RWPE1 (cell line): ENCODE measurements around the gene XXYLT1.

Experiments used
- CTCF ChIA-PET: fragments of 350-600 bp; sonication (Branson Sonifier 250); formaldehyde crosslinking; extraction: SDS; loops from one replicate; lab custom pipeline; 2021; lab: Yijun Ruan, JAX
- POLR2A ChIA-PET: fragments of 400-600 bp; formaldehyde crosslinking; extraction: SDS; loops from one replicate; lab custom pipeline; 2020; ENCODE audit warnings: antibody characterized with exemption; ENCODE audit not compliant: low non-redundant PET; lab: Yijun Ruan, JAX
- DNase-seq: peaks from one replicate; pipeline ENCODE4 v3.0.0; 2012; ENCODE audit warnings: low spot score
- H3K27ac ChIP-seq: fragments of 450-650 bp; 2 replicates; pipeline ENCODE4 v1.5.1; 2017
- CTCF ChIP-seq: fragments of 450-650 bp; conservative IDR thresholded peaks from 2 replicates; pipeline ENCODE4 v1.5.1; 2017; ENCODE audit warnings: low read depth, mild to moderate bottlenecking

The XXYLT1 gene

DNA sequence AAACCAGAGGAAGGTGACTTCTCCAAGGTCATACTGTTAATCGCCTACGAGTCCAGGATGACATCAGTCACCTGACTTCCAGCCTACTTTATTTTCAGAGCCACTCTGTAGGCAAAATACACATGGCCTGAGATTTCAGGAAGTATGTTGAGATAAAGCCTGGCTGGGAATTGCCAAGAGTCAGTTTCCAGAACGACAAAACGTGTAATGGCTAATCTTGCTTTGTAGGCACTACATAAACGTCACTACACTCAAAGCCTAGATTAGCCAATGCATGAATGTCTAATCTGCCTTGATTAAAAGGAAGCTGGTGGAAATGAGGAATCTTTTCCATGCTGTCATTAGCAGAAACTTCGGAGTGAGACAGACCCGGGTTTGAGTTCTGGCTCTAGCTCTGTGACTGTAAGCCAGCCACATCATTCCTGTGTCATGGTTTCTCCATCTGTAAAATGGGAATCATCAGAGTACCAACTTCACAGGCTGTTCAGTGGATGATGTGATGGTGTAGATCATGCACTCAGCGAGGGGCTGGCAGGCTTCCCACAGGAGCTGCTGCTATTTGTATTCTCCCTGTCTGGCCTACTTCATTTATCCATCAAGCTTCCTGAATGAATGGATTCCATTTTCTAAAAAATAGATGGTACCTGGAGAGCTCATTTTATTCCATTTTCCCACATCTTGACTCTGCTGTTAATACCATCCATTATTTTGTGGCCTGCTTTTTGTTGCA is 241.9 kb downstream of the XXYLT1 start:
- DNase-seq: no peak
- no peak overlapping the region for H3K27ac ChIP-seq
- no peak for TF ChIP-seq CTCF

DNA sequence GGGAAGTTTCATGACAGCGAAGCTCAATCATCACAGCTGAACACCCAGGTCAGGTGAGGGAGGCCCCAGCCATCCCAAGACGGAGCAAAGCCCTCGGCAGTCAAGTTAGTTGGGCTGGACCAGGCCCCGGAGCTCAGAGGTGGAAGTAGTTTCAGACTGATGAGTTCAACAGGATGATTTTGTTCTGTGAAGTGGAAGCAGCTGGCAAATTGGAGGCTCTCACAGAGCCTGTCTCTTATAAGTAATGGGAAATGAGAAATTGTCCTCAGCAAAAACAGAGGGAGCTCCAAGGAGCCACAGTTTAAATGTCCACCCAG is 245.1 kb downstream of the XXYLT1 start:
- TF ChIP-seq CTCF: no peak
- CTCF ChIA-PET: interaction anchor here (0.5 kb wide), 1 partner anchor 578 kb away, joined by 3 read pairs; no protein-coding TSS in a partner anchor
- POLR2A ChIA-PET: no interaction called here
- no peak for DNase-seq
- H3K27ac ChIP-seq: no peak overlapping the region

More for the DNA sequence above, 241.9 kb downstream of the XXYLT1 start:
- POLR2A ChIA-PET: no interaction called here
- CTCF ChIA-PET: interaction anchor here (0.5 kb wide), 1 partner anchor 122 kb away, joined by 4 read pairs; no protein-coding TSS in a partner anchor

- TF ChIP-seq CTCF: no peak
- CTCF ChIA-PET: interaction anchor here (0.5 kb wide), 2 partner anchors 81 to 578 kb away, joined by 3 read pairs; no protein-coding TSS in a partner anchor
- DNase-seq: no peak
- H3K27ac ChIP-seq: no peak overlapping the region
- POLR2A ChIA-PET: no interaction called here
Observed at GRCh38 chr3:195025056-195025883, 245.7 kb downstream of the XXYLT1 start.

DNA sequence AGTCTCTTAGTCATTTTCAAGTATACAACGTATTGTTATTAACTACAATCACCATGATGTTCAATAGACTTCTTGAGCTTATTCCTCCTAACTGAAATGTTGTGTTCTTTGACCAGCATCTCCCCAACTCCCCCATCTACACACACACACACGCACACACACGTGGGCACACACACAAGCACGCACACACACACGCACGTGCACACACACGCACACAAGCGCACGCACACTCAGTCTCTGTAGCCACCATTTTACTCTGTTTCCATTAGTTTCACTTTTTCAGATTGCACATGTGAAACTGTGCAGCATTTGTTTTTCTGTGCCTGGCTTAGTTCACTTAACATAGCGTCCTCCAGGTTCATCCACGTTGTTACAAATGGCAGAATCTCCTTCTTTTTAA is 247.0 kb downstream of the XXYLT1 start:
- no peak for TF ChIP-seq CTCF
- POLR2A ChIA-PET: no interaction called here
- no peak overlapping the region for H3K27ac ChIP-seq

DNA sequence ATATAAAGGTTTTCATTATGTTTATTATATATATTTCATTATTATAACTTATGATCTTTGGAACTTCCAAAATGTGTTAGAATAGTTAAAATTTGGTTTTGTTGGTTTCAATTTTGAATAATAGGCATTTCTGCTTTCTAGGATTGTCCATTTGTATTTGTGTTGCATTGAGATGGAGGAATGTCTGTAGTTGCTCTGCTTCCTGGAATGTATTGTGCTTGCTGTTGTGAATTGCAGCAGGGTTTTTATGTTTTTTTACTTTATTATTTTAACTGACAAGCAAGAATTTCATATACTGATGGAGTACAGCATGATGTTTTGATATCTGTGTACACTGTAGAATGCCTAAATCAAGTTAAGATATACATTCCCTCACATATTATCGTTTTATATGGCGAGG is 247.4 kb downstream of the XXYLT1 start:
- POLR2A ChIA-PET: no interaction called here

More for the DNA sequence above, 247.0 kb downstream of the XXYLT1 start:
- CTCF ChIA-PET: no interaction called here
- DNase-seq: no peak

More for the DNA sequence above, 247.4 kb downstream of the XXYLT1 start:
- no peak for TF ChIP-seq CTCF
- CTCF ChIA-PET: no interaction called here
- DNase-seq: no peak
- no peak overlapping the region for H3K27ac ChIP-seq
